Activated CD8-positive, alpha-beta memory T cell treated with anti-CD3 and anti-CD28 coated beads, Interleukin-2, amount 50 U/mL, for 4 hours (primary cell): ENCODE results near the gene TGM2.
"Not testable (repeated sequence)": the region's sequence is repeated elsewhere in the genome, so short reads cannot be mapped to it uniquely, and the experiment has no call there.

Experiments
- DNase-seq: peaks from one replicate; pipeline ENCODE4 v3.0.0-alpha.2; 2020

Gene TGM2

GRCh38 chr20:38111366-38112232 lies 53.5 kb downstream of the TGM2 start:
- DNase-seq: no peak

- no peak for DNase-seq
These were observed 54.4 kb downstream of the TGM2 start for GRCh38 chr20:38110525-38111178.

GRCh38 chr20:38109591-38110524 lies 55.2 kb downstream of the TGM2 start:
- DNase-seq: no peak

GRCh38 chr20:38108986-38109541 lies 56.0 kb downstream of the TGM2 start:
- no peak for DNase-seq

- DNase-seq: no peak
These were observed 56.6 kb downstream of the TGM2 start for GRCh38 chr20:38108438-38108985.

- not testable (repeated sequence) for DNase-seq
These were observed 57.2 kb downstream of the TGM2 start for GRCh38 chr20:38107916-38108315.

GRCh38 chr20:38107386-38107785 lies 57.7 kb downstream of the TGM2 start:
- DNase-seq: not testable (repeated sequence)

- no peak for DNase-seq
These were observed 58.6 kb downstream of the TGM2 start for GRCh38 chr20:38106461-38106860.

GRCh38 chr20:38104285-38104684 lies 60.8 kb downstream of the TGM2 start:
- DNase-seq: no peak

GRCh38 chr20:38102206-38102605 lies 62.9 kb downstream of the TGM2 start:
- DNase-seq: not testable (repeated sequence)

GRCh38 chr20:38098952-38099351 lies 66.1 kb downstream of the TGM2 start:
- no peak for DNase-seq

- DNase-seq: no peak
These were observed 69.9 kb downstream of the TGM2 start for GRCh38 chr20:38095017-38095686.

GRCh38 chr20:38094373-38094891 lies 70.6 kb downstream of the TGM2 start:
- no peak for DNase-seq

- DNase-seq: no peak
These were observed 71.4 kb downstream of the TGM2 start for GRCh38 chr20:38093641-38094077.

- no peak for DNase-seq
These were observed 72.2 kb downstream of the TGM2 start for GRCh38 chr20:38092915-38093314.

GRCh38 chr20:38092260-38092857 lies 72.7 kb downstream of the TGM2 start:
- DNase-seq: no peak

GRCh38 chr20:38091441-38092216 lies 73.4 kb downstream of the TGM2 start:
- no peak for DNase-seq

GRCh38 chr20:38090061-38090460 lies 75.0 kb downstream of the TGM2 start:
- no peak for DNase-seq

GRCh38 chr20:38089500-38089899 lies 75.6 kb downstream of the TGM2 start:
- DNase-seq: no peak

GRCh38 chr20:38085026-38085425 lies 80.0 kb downstream of the TGM2 start:
- DNase-seq: no peak
